K562 (cell line): ENCODE data around the gene TFAM. TPM values are rescaled to one million over a fixed set of nuclear protein-coding genes. Genes with fewer than 3 reads are reported as not detected.

Source experiments
- CBFA2T2 ChIP-seq: fragments of 450-650 bp; conservative IDR thresholded peaks from 2 replicates; pipeline ENCODE4 v1.6.1; 2017; ENCODE audit warnings: mild to moderate bottlenecking
- CSDE1 ChIP-seq, 2 experiments: fragments of 450-650 bp; IDR thresholded peaks; 2 replicates each; pipeline ENCODE4 v1.6.1; 2016; ENCODE audit warnings: mild to moderate bottlenecking in 1 of 2
- EZH2 ChIP-seq: IDR thresholded peaks from 2 replicates; pipeline ENCODE4 v1.6.1; 2012; ENCODE audit warnings: low read depth, mild to moderate bottlenecking, inconsistent platforms, low read length, borderline replicate concordance
- MYC ChIP-seq, 2 experiments: fragments of 250-450 bp in 1 of 2; sonication (Bioruptor Pico) in 1 of 2; IDR thresholded peaks; 2 replicates each; pipeline versions ENCODE4 v1.5.1 to v1.6.1; 2012 to 2021; ENCODE audit warnings: low read depth in 2 of 2, borderline replicate concordance in 1 of 2, improper control_type of control experiment in 1 of 2, low read length in 1 of 2, mild to moderate bottlenecking in 1 of 2, moderate library complexity in 1 of 2
- POLR2B ChIP-seq: fragments of 450-650 bp; IDR thresholded peaks from 2 replicates; pipeline ENCODE4 v1.6.1; 2018; ENCODE audit warnings: low read depth; ENCODE audit not compliant: partially characterized antibody
- RBM39 ChIP-seq: fragments of 200-400 bp; formaldehyde crosslinking; optimal IDR thresholded peaks from 2 replicates; pipeline ENCODE3; 2018; ENCODE audit warnings: low read depth, low read length
- SAP30 ChIP-seq: fragments of 200-600 bp; sonication (generic); IDR thresholded peaks from 2 replicates; pipeline ENCODE4 v1.6.1; 2012; ENCODE audit warnings: borderline replicate concordance, low read depth, mild to moderate bottlenecking, moderate library complexity, low read length, control low read depth, inconsistent platforms; ENCODE audit not compliant: insufficient read depth, poor library complexity, severe bottlenecking
- SP1 ChIP-seq: sonication (generic); formaldehyde crosslinking; IDR thresholded peaks from 2 replicates; pipeline ENCODE4 v1.8.1; 2022; ENCODE audit warnings: mild to moderate bottlenecking, missing genetic modification reagents
- TAF9B ChIP-seq: fragments of 450-650 bp; IDR thresholded peaks from 2 replicates; pipeline ENCODE4 v1.6.1; 2018; ENCODE audit warnings: mild to moderate bottlenecking; ENCODE audit not compliant: partially characterized antibody
- TCF3 ChIP-seq: sonication (generic); formaldehyde crosslinking; IDR thresholded peaks from 2 replicates; pipeline ENCODE4 v1.4.0; 2020; ENCODE audit warnings: mild to moderate bottlenecking, missing genetic modification reagents
- TOE1 ChIP-seq, 2 experiments: fragments of 450-650 bp in 1 of 2; sonication (generic) in 1 of 2; formaldehyde crosslinking in 1 of 2; IDR thresholded peaks; 2 replicates each; pipeline versions ENCODE4 v1.7.1 to v1.8.0; 2016 to 2022; ENCODE audit warnings: borderline replicate concordance in 2 of 2, mild to moderate bottlenecking in 2 of 2, antibody characterized with exemption in 1 of 2, inconsistent platforms in 1 of 2, low read depth in 1 of 2, missing genetic modification reagents in 1 of 2, moderate library complexity in 1 of 2
- ZBTB2 ChIP-seq: fragments of 450-650 bp; IDR thresholded peaks from 2 replicates; pipeline ENCODE4 v1.6.1; 2016; ENCODE audit warnings: antibody characterized with exemption
- ZFP1 ChIP-seq: fragments of 450-650 bp; formaldehyde crosslinking; IDR thresholded peaks from 2 replicates; pipeline ENCODE4 v1.4.0; 2020; ENCODE audit warnings: mild to moderate bottlenecking, mixed read lengths
- ZNF354B ChIP-seq: fragments of 250-450 bp; sonication (Bioruptor Pico); IDR thresholded peaks from 2 replicates; pipeline ENCODE4 v1.4.0; 2020
- ZNF699 ChIP-seq: fragments of 250-450 bp; sonication (Bioruptor Pico); IDR thresholded peaks from 2 replicates; pipeline ENCODE4 v1.8.0; 2021; ENCODE audit warnings: mild to moderate bottlenecking, moderate library complexity; ENCODE audit not compliant: insufficient replicate concordance
- ZNF740 ChIP-seq, 3 experiments: fragments of 200-800 bp in 1 of 3; sonication (Bioruptor generic) in 1 of 3; sonication (generic) in 1 of 3; formaldehyde crosslinking in 1 of 3; IDR thresholded peaks; 2 replicates each; pipeline versions ENCODE4 v1.6.1 to v1.8.0; 2016 to 2022; ENCODE audit warnings: mild to moderate bottlenecking in 2 of 3, missing compliant biosample characterization in 2 of 3, missing genetic modification characterization in 2 of 3, missing genetic modification reagents in 1 of 3
- polyA plus RNA-seq, 8 experiments: library from polyadenylated mRNA; depleted of rRNA in 4 of 8; stranded (reverse) in 5 of 8; unstranded in 3 of 8; fragments of >200 nt; fragmentation: Nextera tagmentation in 2 of 8; fragmentation: Illumina TruSeq in 1 of 8; extraction: Ambion mirVana in 2 of 8; extraction: Trizol in 1 of 8; gene quantifications; 2 replicates each; pipeline versions ENCODE4 v1.2.1 to v1.2.3, GENCODE V29; 2011 to 2014; ENCODE audit warnings: inconsistent platforms in 1 of 8, missing spikeins in 1 of 8
- total RNA-seq, 7 experiments: library from RNA; depleted of rRNA in 6 of 7; stranded (reverse); fragments of >200 nt in 6 of 7; fragmentation: Illumina TruSeq in 2 of 7; extraction: Trizol in 2 of 7; gene quantifications; 2 replicates each; pipeline versions ENCODE4 v1.2.1 to v1.2.3, GENCODE V29; 2011 to 2021; ENCODE audit warnings: low replicate concordance in 1 of 7
- TF ChIP-seq, protein P1 (sequence below): fragments of 250-450 bp; sonication (Bioruptor Pico); IDR thresholded peaks from 2 replicates; pipeline ENCODE4 v1.8.0; 2022; ENCODE audit warnings: inconsistent platforms, mild to moderate bottlenecking, moderate library complexity, borderline replicate concordance

TFAM gene
- total and polyA plus RNA-seq, 9 of the 15 experiments (the other 6 are each of a cell fraction or from before 2014, with no cell fraction given), result 74.3 to 227 (median 155) TPM

GRCh38 chr10:58384999-58385783 is at the start of gene TFAM (continued):
- TF ChIP-seq TOE1 (IDR thresholded peaks at IDR 0.05; ENCODE audit: borderline replicate concordance) (peak; percentile 69; the same call in 1 of the 2 replicates), TOE1 (CRISPR knock-in tag; IDR thresholded peaks at IDR 0.05; ENCODE audit: borderline replicate concordance, low read depth) (no peak), RBM39 (peak; percentile 68), POLR2B (peak; percentile 97), SP1 (peak; percentile 74), TCF3 (peak; percentile 17; the same call in 1 of the 2 replicates), ZNF699 (CRISPR knock-in tag) (no peak), ZNF354B (CRISPR knock-in tag) (no peak), ZBTB2 (peak; percentile 87), CSDE1 (IDR thresholded peaks at IDR 0.05) (no peak), EZH2 (no peak), ZNF740 (CRISPR knock-in tag; IDR thresholded peaks at IDR 0.05) (no peak), ZNF740 (tag; IDR thresholded peaks at IDR 0.05) (0 out of 4 replicates have a peak, but pooled peaks of 1 of the 2 experiments have one; percentile 40), ZFP1 (CRISPR knock-in tag) (no peak), SAP30 (peak; percentile 62), MYC (IDR thresholded peaks at IDR 0.05; ENCODE audit: low read depth, low read length) (peak; percentile 91), MYC (CRISPR knock-in tag; IDR thresholded peaks at IDR 0.05; ENCODE audit: borderline replicate concordance, low read depth) (peak; percentile 71; the same call in 1 of the 2 replicates), TAF9B (peak; percentile 77), CBFA2T2 (no peak)
- TF ChIP-seq, protein P1, sequence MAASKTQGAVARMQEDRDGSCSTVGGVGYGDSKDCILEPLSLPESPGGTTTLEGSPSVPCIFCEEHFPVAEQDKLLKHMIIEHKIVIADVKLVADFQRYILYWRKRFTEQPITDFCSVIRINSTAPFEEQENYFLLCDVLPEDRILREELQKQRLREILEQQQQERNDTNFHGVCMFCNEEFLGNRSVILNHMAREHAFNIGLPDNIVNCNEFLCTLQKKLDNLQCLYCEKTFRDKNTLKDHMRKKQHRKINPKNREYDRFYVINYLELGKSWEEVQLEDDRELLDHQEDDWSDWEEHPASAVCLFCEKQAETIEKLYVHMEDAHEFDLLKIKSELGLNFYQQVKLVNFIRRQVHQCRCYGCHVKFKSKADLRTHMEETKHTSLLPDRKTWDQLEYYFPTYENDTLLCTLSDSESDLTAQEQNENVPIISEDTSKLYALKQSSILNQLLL (CRISPR knock-in tag), result 0 out of 2 replicates have a peak, but pooled peaks have one; percentile 15
